ENCODE data around the gene PID1. TPM values are rescaled to one million over a fixed set of nuclear protein-coding genes. Genes with fewer than 3 reads are reported as not detected.

PID1 gene
- total RNA-seq, 1 donor from 2014 or later = 10.7 TPM

- Histone ChIP-seq H3K27me3 (ENCODE audit: insufficient read depth, low read length) (no peaks in the 10 kb centered on the region), H2AFZ (ENCODE audit: low read depth, low read length) (no peak overlapping the region), H3K4me1 (ENCODE audit: insufficient read depth, low read length) (no peaks in the 10 kb centered on the region), H3K79me2 (ENCODE audit: insufficient read depth, low read length) (no peaks in the 10 kb centered on the region), H3K27ac (ENCODE audit: low read depth, low read length) (no peak overlapping the region), H3K36me3 (ENCODE audit: insufficient read depth, low read length) (no peaks in the 10 kb centered on the region), H3K4me3 (ENCODE audit: insufficient read depth, low read depth, low read length) (no peak overlapping the region), H4K20me1 (ENCODE audit: insufficient read depth, low read length) (no peaks in the 10 kb centered on the region), H3K9ac (ENCODE audit: low read length) (no peak overlapping the region), H3K4me2 (ENCODE audit: low read length) (no peak overlapping the region), H3K9me3 (ENCODE audit: insufficient read depth, low read depth, low read length) (no peaks in the 10 kb centered on the region)
- Mint-ChIP-seq H3K4me1 (ENCODE audit: low read depth, unreplicated experiment) (no peaks in the 10 kb centered on the region), H3K27me3 (ENCODE audit: low read depth, unreplicated experiment) (no peaks in the 10 kb centered on the region), H3K36me3 (ENCODE audit: low read depth, unreplicated experiment) (peaks cover 4% of the 10 kb centered on the region), H3K27ac (ENCODE audit: unreplicated experiment) (no peak overlapping the region), H3K4me3 (ENCODE audit: unreplicated experiment) (no peak overlapping the region), H3K9me3 (ENCODE audit: unreplicated experiment) (peaks cover 16% of the 10 kb centered on the region)
- no peak for FAIRE-seq
- no peak for DNase-seq (ENCODE audit: low read depth)
- TF ChIP-seq CTCF (IDR thresholded peaks at IDR 0.05; ENCODE audit: insufficient read depth, low read depth, low read length) (no peak), EZH2 (IDR thresholded peaks at IDR 0.05; ENCODE audit: insufficient read depth, low read length) (no peak)
Measured at GRCh38 chr2:229244975-229245374, 26.1 kb downstream of the PID1 start.

DNA sequence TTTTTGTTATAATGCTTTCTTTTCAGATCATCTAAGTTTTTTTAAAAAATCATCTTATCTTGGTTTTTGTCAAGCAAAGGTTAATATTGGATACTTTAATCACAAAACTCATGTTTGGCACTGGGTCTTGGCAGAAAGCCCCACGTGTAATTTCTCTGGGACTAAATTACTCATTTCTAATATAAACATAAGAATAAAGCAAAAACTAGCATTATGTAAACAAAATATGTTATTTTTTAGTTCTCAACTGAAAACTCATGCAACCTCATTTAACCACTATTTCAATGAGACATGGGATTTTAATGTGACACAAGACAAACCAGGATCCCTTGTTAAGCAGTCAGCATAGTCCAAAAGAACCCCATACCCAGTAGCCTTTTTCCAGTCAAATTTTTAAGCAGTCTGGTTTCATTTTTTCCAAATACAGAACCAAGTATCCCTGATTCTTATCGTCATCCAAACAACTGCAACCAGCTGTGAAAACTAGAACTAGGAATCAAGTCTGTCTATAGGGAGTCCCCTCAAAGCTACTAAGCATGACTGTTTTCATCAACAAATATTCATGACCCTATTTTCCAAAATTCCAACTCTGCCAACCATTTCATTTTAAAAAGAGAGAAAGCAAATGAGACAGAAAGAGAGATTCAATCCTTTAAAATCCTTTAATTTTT is 27.1 kb downstream of the PID1 start:
- H3K36me3 ChIP-seq (ENCODE audit: insufficient read depth, low read length) = no peaks in the 10 kb centered on the region
- TF ChIP-seq CTCF (IDR thresholded peaks at IDR 0.05; ENCODE audit: insufficient read depth, low read depth, low read length) (no peak), EZH2 (IDR thresholded peaks at IDR 0.05; ENCODE audit: insufficient read depth, low read length) (no peak)
- H3K27ac ChIP-seq (ENCODE audit: low read depth, low read length) = no peak overlapping the region
- H3K9ac ChIP-seq (ENCODE audit: low read length) = no peak overlapping the region
- no peaks in the 10 kb centered on the region for H3K4me1 ChIP-seq (ENCODE audit: insufficient read depth, low read length)
- FAIRE-seq (no peak), DNase-seq (ENCODE audit: low read depth) (peak; percentile 3)
- peaks cover 4% of the 10 kb centered on the region for H3K36me3 Mint-ChIP-seq (ENCODE audit: low read depth, unreplicated experiment)
- H3K4me1 Mint-ChIP-seq (ENCODE audit: low read depth, unreplicated experiment) = no peaks in the 10 kb centered on the region
- peaks cover 16% of the 10 kb centered on the region for H3K9me3 Mint-ChIP-seq (ENCODE audit: unreplicated experiment)
- no peaks in the 10 kb centered on the region for H3K79me2 ChIP-seq (ENCODE audit: insufficient read depth, low read length)
- no peaks in the 10 kb centered on the region for H3K27me3 ChIP-seq (ENCODE audit: insufficient read depth, low read length)
- no peak overlapping the region for H3K4me3 Mint-ChIP-seq (ENCODE audit: unreplicated experiment)
- no peaks in the 10 kb centered on the region for H3K9me3 ChIP-seq (ENCODE audit: insufficient read depth, low read depth, low read length)
- H3K27ac Mint-ChIP-seq (ENCODE audit: unreplicated experiment) = no peak overlapping the region
- no peak overlapping the region for H3K4me3 ChIP-seq (ENCODE audit: insufficient read depth, low read depth, low read length)
- H4K20me1 ChIP-seq (ENCODE audit: insufficient read depth, low read length) = no peaks in the 10 kb centered on the region
- no peak overlapping the region for H2AFZ ChIP-seq (ENCODE audit: low read depth, low read length)
- no peaks in the 10 kb centered on the region for H3K27me3 Mint-ChIP-seq (ENCODE audit: low read depth, unreplicated experiment)
- no peak overlapping the region for H3K4me2 ChIP-seq (ENCODE audit: low read length)

DNA sequence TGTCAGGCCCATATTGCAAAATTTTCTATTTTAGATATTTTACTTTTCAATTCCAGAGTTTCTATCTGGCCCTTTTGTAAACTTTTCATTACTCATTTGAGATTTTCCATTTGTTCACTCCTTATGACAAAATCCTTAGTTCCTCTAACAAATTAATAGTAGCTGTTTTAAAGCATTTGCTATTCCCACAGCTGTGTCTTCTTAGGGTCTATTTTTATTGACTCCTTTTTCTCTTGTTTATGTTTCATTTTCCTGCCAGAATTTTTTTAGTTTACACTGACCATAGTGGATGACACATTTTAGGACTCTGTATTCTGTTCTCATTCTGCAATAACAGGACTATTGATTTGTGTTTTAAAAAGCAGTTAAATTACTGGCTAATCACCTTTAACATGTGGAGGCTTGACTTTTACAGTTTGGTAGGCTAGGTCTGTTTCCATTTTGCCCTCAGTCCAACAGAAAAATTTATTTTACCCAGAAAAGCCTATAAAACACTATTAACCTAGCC is 30.0 kb downstream of the PID1 start:
- H3K27me3 ChIP-seq (ENCODE audit: insufficient read depth, low read length) = no peaks in the 10 kb centered on the region
- Mint-ChIP-seq H3K36me3 (ENCODE audit: low read depth, unreplicated experiment) (peaks cover 4% of the 10 kb centered on the region), H3K27ac (ENCODE audit: unreplicated experiment) (no peak overlapping the region), H3K4me1 (ENCODE audit: low read depth, unreplicated experiment) (no peaks in the 10 kb centered on the region), H3K27me3 (ENCODE audit: low read depth, unreplicated experiment) (no peaks in the 10 kb centered on the region), H3K4me3 (ENCODE audit: unreplicated experiment) (no peak overlapping the region), H3K9me3 (ENCODE audit: unreplicated experiment) (peaks cover 16% of the 10 kb centered on the region)
- FAIRE-seq = no peak
- H3K4me2 ChIP-seq (ENCODE audit: low read length) = no peak overlapping the region
- TF ChIP-seq CTCF (IDR thresholded peaks at IDR 0.05; ENCODE audit: insufficient read depth, low read depth, low read length) (no peak), EZH2 (IDR thresholded peaks at IDR 0.05; ENCODE audit: insufficient read depth, low read length) (no peak)
- no peak overlapping the region for H3K4me3 ChIP-seq (ENCODE audit: insufficient read depth, low read depth, low read length)
- H4K20me1 ChIP-seq (ENCODE audit: insufficient read depth, low read length) = no peaks in the 10 kb centered on the region
- H3K79me2 ChIP-seq (ENCODE audit: insufficient read depth, low read length) = no peaks in the 10 kb centered on the region
- no peak for DNase-seq (ENCODE audit: low read depth)
- no peaks in the 10 kb centered on the region for H3K9me3 ChIP-seq (ENCODE audit: insufficient read depth, low read depth, low read length)
- no peaks in the 10 kb centered on the region for H3K4me1 ChIP-seq (ENCODE audit: insufficient read depth, low read length)
- no peaks in the 10 kb centered on the region for H3K36me3 ChIP-seq (ENCODE audit: insufficient read depth, low read length)
- no peak overlapping the region for H3K27ac ChIP-seq (ENCODE audit: low read depth, low read length)
- no peak overlapping the region for H3K9ac ChIP-seq (ENCODE audit: low read length)
- no peak overlapping the region for H2AFZ ChIP-seq (ENCODE audit: low read depth, low read length)
